GM18951 (cell line): ENCODE results near the gene PAFAH2.

Source experiments
- POLR2A ChIP-seq: IDR thresholded peaks from 4 replicates; pipeline ENCODE4 v1.6.1; 2011; ENCODE audit warnings: mild to moderate bottlenecking; ENCODE audit not compliant: insufficient read length, insufficient read depth; ENCODE audit errors: extremely low read depth
- in situ Hi-C: fragments of 300-500 bp; cut with MboI; formaldehyde crosslinking; loops from one replicate; pipeline ENCODE4 v1.12.0; 2022; ENCODE audit warnings: low sequenced_read_pairs, mixed read lengths, inconsistent platforms; ENCODE audit not compliant: unreplicated experiment

The PAFAH2 gene

DNA sequence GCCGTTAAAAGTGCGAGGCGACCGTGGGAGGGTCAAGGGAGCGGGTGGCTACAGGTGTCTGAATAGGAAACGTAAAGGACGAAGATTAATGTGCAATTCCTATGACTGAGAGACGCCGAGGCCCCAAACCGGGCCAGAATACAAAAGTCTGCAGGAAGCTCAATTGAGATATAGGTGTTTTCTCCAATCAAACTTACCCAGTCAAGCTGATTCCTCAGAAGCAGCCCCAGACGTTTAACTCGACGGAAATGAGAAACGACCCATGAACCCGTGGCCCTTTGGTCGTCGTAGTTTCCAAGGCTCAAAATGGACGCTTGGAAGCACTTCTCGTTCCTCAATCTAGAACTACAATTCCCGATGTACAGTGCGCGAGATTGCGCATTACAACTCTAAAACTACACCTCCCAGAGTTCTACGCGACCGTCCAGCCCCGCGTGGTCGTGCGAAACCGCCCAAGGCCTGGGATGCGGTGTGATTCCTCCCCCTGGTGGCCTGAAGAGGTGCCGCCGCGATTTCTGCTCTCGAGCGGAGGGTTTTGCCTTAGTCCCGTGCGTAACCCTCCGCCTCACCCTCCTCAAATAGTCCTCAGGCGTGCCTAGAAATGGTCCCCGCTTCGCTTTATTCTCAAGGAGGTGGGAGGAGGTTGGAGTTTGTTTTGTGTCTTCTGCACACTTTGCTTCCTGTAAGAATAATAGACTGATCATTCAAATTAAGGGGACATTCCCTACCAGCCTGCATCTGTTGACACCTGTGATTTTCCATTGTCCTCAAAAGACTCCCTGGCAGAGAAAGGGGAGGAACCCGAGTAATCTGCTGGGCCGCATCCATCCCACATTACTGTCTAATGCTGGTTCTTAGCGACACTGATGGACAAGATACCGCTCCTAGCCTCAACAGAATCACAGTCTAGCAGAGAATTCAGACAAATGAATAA is at the start of gene PAFAH2:
TSS of gene PAFAH2 (minus strand) at position 236 of the 934 bp plus-strand sequence. CDS start 7,247 bp downstream, outside the sequence.
- peak; percentile 51 for TF ChIP-seq POLR2A

DNA sequence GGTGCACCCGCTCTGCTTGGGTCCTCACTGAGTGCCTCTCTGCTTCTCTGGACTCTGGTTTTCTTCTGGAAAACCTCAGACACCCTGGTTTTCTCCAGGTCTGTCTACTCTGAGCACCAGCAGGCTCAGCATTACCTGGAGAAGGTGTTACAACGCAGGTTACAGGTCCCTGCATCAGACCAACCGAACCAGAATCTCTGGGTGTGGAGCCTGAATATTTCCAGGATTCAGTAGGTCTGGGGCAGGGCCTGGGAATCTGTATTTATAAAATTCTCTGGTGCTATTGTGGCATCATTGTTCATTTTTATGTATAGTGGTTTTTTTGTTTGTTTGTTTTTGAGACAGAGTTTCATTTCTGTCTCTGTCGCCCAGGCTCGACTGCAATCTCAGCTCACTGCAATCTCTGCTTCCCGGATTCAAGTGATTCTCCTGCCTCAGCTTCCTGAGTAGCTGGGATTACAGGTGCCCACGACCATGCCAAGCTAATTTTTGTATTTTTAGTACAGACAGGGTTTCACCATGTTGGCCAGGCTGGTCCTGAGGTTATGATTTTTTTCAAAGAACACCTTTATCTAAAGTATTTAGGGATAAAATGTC is 49.5 kb upstream of the PAFAH2 start:
- no peak for TF ChIP-seq POLR2A
- in situ Hi-C loops: no loop called here

More for the DNA sequence above, at the start of gene PAFAH2:
- in situ Hi-C loops: loop anchor here (5.0 kb wide), 1 partner anchor 101 kb away; no protein-coding TSS in a partner anchor

DNA sequence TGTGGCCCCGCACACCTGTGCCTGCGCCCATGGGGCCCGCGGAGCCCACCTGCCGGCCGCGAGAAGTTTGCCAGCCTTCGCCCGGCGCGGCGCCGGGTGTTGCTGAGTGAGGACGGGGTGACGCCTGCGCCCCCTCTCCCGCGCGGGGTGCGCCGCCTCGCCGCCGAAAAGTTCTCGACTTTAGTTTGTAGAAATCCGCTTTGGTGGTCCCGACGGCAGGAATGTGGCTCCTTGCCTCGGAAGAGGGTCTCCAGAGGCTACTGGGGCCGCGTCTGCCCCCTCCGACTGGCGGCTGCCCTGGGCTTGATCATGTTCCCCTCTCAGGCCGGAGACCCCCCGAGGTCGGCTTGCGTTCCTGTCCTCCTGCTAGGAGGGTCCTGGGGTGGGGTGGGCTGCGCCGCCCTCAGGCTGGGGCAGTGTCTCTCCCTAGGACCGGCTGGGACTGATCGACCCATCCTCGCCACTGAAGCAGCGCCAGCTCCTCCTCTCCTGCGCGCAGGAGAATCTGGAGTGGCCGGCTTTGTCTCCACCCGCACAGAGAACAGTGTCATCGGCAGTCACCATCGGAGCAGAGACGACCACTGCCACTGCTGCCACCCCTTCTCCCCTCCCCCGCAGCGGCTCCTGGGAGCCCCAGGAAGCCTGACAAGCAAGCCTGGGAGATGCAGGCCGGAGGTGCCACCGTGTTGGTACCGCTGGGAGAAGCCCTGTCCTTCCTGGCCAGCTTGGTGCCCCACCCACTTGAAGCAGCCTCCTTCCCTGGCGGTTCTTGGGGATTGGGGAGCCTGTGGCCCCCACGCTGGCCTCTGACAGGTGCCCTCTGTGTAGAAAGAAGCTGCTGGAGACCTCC is 48.6 kb upstream of the PAFAH2 start:
- no peak for TF ChIP-seq POLR2A
- in situ Hi-C loops: no loop called here

DNA sequence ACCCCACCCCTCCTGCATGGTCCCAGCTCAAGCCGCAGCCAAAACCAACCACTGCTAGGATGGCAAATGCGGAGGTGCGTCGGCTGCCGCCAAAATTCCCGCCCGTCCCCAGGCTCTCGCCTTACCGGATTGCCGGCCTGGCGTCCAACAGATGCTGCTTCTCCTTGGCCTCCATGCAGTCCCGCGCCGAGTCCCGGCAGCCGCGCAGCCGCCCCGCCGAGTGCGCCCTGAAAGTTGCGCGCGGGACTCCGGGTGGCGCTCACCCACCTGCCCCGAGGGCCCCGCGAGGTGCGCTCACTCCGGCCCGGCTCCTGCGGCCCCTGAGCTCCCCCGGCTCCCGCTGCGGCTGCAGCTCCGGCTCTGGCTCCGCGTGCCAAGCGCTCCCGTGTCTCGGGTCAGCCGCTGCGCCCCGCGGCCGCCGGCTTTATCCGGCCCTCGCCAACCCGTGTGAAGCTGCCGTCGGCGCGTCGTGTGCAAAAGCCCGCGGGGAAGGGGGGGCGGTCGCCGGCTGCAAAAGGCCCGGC is 47.9 kb upstream of the PAFAH2 start, which contains the start of gene SLC30A2:
TSS of gene SLC30A2 (minus strand) at position 397 of the 524 bp plus-strand sequence. CDS start at position 175, 222 bp downstream.
- in situ Hi-C loops: no loop called here
- TF ChIP-seq POLR2A: no peak

DNA sequence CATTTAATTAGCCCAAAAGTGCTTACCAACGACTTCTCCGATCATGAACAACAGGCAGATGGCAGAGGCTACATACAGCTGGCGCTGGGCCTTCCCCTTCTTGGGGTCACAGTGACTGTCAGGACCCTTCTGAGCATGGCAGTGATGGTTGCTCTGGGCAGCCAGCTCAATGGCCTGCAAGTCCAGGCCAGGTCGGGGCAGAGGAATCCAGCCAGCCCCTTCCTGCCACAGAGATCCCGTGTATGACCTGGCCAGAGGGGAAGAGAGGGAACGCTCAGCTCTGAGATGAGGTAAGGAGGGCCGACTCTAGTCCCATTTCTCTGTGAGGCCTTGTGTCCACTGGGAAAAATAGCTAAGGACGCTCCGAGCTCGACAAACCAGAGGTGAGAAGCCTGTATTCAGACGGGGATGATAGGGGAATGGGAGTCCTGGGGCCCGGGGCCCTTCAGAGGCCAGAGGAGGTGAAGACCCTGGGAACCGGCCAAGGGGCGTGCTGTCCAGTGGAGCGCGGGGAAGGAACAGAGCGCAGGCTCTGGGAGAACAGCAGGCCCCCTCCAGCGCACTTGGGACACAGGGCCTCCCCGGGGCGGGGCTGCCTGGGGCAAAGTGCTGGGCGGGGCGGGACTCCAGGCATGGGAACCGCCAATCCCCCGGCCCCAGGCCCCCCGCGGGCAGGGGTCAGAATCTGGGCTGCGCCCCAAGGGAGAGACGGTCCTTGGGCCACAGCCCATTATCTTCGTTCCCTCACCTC is 47.3 kb upstream of the PAFAH2 start:
- in situ Hi-C loops: no loop called here
- no peak for TF ChIP-seq POLR2A

DNA sequence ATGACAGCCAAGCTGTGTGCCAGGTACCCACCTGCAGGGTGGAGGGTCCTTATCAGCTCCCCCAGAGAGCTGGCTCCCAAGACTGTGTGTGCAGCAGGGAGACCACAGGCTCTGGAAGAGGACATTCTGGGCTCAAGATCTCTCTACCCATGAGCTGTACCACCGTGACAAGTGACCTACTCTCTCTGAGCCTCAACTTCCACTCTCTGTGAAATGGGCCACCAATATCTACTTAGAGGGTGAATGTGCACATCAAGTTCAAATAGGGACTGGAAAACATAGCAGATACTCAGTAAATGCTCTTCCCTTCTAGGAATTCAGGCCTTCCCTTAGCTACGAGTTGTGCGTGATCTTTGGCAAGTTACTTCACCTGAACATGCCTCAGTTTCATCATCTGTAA is 46.6 kb upstream of the PAFAH2 start:
- no peak for TF ChIP-seq POLR2A
- in situ Hi-C loops: no loop called here

DNA sequence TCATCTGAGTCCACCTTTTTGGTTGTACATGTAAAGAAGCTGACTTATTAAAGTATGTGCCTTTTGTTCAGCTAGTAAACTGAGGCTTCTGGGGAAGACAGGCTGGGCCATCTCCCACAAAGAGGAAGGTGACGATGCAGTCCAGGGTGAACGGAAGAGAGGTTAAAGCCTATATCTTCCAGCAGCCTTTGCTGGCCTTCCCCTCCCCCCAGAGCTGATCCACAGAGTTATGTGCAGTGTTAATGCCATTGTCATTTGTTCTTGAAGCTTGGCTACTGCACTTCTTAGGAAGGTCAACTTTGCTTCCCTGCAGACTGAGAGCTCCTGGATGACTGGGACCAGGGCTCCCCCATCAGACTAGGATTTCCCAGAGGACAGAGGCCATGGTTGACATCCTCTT is 45.9 kb upstream of the PAFAH2 start:
- TF ChIP-seq POLR2A: no peak
- in situ Hi-C loops: no loop called here

DNA sequence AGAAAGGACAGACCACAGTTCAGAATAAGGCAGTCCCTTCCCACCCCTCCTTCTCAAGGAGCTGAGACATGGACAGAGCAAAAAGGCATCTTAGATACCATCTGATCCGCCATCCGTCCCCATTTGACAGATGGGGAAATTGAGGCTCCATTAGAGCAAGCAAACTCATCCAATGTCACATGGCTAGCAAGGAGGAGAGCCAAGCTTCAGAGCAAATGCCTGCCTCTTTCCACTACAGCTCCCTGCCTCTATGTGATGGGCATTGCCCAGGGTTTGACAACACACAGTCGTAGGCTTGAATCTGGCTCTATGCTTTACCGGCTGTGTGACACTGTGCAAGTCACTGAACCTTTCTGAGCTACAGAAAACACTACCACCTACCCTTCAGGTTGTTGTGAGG is 44.1 kb upstream of the PAFAH2 start:
- in situ Hi-C loops: no loop called here
- no peak for TF ChIP-seq POLR2A

DNA sequence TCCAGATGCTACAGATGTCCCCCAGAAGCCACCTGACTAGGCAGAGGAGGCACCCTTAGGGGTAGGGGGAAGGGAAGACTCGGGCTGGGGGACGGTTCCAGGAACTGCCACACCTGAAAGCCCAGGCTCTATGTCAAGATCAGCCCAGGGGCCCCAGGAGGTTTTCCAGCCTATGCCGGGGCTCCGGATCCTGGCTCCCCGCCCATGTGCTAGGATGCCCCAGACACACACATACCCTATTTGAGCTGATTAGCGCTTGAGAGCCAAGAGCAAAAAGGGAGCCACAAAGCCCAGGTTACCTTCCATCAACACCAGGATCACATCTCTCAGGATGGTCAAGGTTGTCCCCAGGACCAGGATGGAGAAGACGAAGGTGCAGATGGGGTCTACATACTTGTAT is 43.5 kb upstream of the PAFAH2 start:
- no peak for TF ChIP-seq POLR2A
- in situ Hi-C loops: no loop called here

DNA sequence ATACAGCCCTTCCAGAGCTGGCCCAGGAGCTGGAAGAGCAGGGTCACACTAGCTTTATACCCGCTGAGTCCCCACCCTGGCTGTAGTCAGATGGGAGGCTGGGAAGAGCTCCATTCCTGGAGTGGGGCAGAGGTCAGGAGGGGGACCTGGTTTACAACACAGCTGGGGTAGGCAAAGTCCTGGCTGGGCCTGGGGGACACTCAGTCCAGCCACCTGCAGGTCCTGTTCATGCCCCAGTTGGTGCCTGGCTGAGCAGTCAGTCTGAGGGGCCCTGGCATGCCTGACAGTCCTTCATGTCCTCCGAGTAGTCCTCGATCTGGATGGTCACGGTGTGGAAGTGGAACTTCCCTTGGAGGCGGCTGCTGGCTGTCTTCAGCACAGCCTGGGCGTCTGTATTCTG is 41.0 kb upstream of the PAFAH2 start:
- TF ChIP-seq POLR2A: no peak
- in situ Hi-C loops: no loop called here

DNA sequence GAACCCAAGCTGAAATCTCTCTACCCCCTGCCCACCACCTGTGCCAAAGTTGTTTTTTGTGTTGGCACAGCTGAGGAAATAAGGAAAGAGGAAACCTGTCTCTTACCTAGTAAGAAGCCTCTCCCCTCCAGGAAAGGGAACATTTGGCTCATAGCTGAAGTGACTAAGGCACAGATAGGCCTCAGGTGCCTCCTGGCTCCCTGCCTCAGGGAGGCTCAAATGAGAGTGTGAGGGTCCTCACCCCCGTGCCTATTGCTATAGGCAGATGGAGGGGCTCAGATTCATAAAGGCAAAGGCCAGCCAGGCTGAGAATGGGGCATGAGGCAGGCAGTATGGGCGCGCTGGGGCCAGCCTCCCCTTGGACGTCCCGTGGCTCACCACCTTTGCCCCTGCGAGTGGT is 40.6 kb upstream of the PAFAH2 start:
- in situ Hi-C loops: no loop called here
- TF ChIP-seq POLR2A: no peak

DNA sequence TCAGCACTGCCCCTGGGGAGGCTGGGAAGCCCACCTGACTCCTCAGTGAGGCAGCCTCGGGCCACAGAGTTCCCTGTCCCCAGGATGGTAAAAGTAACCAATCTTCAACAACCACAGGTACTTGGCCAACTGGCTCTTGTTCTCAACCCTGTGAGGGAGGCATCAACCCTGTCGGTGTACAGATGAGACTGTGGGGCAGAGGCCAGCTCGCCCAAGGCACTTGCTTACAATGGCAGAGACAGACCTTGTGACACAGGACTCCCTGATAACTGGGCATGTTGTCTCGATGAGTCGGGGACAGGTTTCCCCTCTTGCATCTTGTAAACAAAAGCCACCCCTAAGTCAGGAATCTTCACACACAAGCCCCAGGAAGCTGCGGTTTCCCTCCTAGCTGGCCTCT is 40.0 kb upstream of the PAFAH2 start:
- in situ Hi-C loops: no loop called here
- TF ChIP-seq POLR2A: no peak
